Measurements from ENCODE around the gene NINL.
"Not testable (repeated sequence)": the region's sequence is repeated elsewhere in the genome, so short reads cannot be mapped to it uniquely, and the experiment has no call there.

NINL gene

DNA sequence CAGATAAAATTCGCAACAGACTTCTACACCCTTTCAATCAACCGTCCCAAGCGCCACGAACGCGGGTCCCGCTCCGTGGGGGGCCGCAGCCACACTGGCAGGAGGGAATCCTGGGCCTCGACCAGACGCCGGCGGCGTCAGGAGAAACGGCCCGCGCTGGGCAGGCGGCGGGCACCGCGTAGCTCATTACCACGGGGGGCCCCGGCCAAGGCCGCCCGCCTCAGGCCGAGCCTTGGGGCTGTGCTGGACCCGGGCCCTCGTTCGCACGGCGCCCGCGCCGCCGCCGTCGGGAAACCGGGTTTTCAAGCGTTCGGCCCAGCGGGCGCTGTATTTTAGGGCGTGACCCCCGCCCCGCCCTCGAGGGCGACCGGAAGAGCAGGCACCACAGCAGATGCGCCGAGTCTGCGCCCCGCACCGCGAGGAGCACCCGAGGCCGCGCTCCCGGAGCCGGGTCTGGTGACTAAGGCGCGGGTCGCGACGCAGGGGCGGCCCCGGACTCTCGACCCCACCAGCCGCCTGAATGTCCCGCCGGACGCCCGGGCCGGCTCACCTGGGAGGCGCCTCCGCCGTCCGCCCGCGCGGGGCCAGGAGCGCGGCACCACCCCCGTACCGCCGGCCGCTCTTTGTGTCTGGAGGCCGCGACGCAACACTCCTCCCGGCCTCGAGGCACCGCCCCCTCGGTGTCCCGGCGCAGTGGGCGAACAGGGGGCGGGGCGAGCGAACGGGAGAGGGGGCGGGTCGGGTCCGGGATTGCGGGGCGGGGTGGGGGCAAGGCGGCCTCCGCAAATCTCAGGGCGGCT, at the start of gene NINL:
TSS of gene NINL (minus strand) at position 627 of the 800 bp plus-strand sequence. CDS start 58,944 bp downstream, outside the sequence.
- DNase-seq: peak; percentile 32 to 37

DNA sequence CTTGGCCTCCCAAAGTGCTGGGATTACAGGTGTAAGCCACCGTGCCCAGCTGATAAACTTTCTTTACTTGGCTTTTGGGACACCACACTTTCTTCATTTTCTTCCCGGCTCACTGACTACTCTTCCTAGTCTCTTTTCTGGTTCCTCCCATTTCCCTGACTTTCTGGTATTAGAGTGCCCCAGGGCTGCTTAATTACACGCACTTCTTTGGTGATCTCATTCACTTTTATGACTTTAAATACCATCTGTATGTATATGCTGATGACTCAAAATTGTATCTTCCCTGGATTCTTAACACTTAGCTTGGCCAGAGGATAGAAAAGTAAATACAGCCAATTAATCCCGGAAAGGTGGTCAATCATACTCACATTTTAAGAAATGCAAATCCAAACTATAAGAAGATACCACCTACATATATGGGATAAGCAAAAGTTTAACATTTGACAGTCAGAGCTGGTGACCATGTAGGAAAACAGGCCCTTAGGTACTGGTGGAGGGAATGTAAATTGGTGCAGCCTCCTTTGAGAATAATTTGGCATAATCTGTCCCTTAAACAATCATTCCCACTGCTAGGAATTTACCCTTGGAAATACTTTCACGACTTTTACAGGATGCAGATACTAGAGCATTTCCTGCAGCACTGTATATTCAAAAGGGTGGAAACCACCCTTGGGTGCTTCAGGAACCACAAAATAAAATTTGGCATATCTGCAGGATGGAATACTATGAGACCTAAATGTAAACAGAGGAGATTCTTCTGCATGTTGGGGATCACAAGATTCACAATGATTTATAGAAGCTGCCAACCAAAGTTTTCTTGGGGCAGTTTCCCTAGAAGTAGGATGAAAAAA, 47.8 kb upstream of the NINL start:
- DNase-seq: no peak

DNA sequence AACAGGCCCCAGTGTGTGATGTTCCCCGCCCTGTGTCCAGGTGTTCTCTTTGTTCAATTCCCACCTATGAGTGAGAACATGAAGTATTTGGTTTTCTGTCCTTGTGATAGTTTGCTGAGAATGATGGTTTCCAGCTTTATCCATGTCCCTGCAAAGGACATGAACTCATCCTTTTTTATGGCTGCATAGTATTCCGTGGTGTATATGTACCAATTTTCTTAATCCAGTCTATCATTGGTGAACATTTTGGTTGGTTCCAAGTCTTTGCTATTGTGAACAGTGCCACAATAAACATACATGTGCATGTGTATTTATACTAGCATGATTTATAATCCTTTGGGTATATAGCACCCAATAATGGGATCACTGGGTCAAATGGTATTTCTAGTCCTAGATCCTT, 45.3 kb upstream of the NINL start:
- DNase-seq: not testable (repeated sequence)

DNA sequence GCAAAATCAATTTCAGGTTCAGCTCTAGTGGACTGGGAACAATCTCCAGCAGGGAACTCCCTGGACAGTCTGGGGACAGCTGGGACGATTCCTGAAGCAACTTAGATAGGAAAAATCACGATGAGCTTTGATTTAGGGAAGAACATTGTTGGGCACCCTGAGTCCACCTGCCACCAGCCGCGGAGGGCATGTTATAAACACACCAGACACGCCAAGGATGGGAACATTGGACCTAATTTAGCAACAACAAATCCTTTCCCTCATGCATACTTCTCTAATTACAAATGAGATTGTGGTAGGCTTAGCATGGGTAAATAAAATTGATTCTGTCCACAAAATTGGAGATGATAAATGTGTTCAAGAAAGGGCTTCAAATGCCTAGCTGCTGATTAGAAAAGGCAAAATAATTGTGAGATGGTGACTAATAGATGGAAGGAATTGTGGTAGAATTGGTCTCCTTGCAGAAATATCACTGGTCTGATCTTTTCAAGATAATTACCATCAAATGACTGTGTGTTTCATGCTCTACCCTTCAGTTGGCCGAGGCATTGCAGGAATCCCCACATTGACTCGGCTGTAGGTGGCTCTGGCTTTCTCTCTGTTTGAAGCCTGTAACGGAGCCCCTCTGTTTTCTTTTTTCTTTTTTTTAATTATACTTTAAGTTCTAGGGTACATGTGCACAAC, 44.6 kb upstream of the NINL start:
- no peak for DNase-seq

DNA sequence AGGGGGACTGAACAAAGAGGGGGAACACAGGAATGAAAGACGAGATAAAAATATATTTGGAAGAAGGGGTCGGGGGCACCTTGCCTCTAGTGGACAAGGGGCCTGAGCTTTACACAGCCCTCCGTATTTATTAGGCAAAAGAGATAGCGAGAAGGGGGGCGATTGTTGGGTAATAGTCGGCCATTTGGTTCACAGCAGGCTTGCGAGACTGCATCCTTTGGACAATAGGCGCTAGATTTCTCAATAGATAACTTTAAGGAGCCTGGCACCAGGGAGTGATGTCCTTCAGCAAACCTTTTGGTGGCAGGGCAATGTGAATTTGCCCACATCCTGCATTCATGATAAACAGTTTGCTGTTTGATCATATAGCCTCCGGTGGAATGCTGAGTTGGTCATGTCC, 41.4 kb upstream of the NINL start:
- no peak for DNase-seq

DNA sequence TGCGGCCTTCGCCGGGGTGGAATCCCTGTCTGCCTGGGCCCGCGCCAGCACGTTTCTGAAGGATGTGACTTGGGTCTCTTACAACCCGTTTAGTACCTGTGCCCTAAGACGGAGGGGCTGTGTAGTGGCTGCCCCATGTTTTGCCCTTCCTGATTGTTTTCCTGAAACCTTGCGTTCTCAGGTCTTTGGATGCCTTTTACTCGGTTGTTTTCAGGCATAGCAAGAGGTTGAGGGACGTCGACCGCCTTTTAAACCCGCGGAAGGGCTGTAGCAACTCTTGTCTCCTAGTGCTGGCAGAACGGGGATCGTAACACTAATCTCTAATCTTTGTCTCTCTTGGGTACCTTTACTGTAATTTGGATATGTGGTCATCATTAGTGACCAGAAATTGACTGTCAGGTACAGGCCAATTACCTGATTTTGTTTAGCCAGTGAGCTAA, 39.2 kb upstream of the NINL start:
- no peak for DNase-seq

DNA sequence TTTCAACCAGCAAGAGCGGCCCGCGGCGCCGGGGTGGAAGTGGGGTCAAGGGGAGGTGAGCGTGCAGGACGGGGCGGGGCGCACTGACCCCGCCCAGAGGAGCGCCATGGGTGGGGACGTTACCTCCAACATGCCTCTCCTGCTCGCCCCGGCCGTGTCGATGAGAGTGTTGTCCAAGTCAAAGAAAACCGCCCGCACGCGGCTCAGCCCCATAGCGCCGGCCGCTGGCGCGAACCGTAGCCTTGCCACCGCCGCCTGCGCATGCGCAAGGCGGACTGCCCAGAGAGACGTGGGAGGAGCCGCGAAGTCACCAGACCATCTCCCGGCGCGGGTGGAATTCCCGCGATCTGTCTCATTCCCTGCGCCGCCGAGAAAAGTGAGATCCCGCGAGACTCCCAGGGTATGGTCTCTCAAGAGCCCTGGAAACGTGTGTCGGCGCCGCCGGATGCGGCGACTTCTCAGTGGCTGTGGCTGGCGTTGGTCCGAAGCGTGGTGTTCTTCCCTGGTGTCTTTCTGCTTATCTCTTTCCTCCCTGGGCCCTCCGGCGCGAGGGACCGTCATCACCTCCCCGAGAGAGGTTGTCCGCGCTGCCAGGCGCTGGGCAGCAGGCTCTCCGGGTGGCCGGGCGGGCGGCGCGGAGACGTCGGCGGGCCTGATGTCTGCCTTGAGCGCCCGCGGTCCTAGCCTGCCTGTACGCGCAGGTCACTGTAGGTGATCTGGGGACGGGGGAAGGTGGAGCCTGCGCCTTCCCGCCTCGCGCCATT, 38.6 kb upstream of the NINL start, which contains the start of gene NANP:
TSS of gene NANP (minus strand) at position 279 of the 764 bp plus-strand sequence. CDS start at position 213, 66 bp downstream.
- DNase-seq: peak; percentile 89 to 93

DNA sequence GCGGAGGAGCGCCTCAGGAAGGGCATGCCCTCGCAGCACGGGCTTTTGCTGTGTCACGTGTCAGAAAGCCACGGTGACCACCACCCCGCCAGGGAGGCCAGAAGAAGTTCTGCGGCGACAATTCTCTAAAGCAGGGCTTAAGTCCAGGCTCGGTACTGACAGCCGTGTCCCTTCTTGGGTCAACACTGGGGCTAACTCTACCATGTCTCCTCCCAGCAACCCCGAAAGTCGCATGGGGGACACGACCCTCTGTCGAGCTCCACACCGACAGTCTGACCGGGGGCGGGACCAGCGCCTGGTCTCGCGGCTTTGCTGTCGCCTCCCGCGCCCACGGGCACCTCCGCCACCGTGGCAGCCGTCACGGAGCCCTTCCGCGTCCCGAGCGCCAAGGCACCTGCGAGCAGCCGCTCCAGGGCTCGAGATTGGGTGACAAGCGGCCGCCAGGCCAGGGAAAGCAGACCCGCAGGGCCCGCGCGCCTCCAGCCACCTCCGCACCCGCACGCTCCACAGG, 37.9 kb upstream of the NINL start:
- DNase-seq: peak; percentile 20 to 25

DNA sequence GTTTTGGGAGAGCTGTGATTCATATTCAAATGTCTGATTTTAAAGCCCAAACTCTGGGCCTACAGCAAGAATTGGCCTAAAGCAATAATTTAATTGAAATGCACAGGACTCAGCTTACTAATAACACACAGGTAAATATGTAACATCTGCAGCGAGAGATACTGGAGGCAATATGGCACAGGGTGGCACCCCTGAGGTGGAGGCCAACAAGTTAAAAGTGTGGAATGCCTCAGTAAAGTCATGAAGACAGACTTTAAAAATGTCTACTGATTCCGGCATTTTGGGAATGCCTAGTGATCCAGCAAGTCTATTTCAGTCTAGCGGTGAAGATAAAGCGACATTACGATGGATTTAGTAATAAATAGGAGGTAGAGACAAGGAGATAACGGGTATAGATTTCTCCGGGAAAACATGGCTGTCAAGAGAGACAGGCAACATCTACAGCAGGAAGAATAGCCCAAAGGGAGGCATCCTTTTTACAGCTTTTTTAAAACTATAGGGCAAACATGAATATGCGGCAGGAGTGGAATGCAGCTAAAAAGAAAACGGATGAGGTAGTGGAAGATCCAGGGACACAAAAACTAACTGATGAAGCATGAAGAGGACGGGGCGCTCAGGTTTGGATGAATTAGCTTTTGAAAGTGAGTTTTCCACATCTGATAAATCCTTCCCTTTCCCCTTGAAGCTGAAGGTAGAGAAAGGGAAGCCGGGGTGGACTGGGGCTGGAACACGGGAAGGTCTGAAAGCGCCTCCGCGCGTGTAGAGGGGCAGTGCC, 37.3 kb upstream of the NINL start:
- DNase-seq: no peak

DNA sequence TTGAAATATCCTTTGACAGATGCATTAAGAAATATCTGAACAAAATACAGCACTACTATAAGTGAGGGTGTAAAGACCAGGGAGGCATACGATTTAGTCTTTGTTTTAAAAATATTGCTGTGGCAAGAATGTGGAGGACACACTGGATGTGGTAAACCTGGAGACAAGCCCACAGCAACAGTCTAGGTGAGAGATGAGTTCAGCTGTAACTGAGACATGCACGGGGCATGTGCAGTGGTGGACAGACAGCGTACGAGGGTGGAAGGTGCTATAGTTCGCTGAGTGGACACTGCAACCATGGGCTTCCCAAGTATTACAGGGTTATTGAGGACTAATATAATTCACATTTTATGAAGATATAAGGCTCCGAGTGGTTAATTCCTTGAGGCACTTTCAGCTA, 36.7 kb upstream of the NINL start:
- no peak for DNase-seq

DNA sequence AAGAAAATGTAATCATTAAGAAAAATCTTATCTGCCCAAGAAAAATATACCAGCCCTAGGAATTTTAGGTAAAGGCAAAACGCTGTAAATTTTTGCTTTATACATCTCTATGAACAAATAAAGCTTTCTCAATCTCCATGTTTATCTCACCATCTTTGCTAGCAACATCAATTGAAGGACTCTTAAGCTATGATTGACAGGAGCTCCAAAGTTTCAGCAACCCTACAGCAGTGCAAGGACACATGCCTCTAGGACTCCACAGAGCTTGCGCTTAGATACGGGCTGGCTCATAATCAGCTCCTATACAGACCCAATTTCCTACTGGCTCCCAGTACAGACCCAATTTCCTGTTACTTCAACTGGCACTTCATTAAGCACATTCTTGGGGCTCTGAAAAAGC, 34.2 kb upstream of the NINL start:
- no peak for DNase-seq

DNA sequence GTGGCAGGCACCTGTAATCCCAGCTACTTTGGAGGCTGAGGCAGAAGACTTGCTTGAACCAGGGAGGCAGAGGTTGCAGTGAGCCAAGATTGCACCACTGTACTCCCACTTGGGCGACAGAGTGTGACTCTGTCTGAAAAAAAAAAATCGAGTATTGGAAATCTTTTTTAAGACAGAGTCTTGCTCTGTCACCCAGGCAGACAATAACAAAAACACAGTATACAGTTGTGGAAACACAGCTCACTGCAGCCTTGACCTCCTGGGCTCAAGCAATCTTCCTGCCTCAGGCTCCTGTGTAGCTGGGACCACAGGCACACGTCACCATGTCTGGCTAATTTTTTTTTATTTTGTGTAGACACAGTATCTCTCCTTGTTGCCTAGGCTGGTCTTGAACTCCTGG, 23.4 kb upstream of the NINL start:
- DNase-seq: no peak

DNA sequence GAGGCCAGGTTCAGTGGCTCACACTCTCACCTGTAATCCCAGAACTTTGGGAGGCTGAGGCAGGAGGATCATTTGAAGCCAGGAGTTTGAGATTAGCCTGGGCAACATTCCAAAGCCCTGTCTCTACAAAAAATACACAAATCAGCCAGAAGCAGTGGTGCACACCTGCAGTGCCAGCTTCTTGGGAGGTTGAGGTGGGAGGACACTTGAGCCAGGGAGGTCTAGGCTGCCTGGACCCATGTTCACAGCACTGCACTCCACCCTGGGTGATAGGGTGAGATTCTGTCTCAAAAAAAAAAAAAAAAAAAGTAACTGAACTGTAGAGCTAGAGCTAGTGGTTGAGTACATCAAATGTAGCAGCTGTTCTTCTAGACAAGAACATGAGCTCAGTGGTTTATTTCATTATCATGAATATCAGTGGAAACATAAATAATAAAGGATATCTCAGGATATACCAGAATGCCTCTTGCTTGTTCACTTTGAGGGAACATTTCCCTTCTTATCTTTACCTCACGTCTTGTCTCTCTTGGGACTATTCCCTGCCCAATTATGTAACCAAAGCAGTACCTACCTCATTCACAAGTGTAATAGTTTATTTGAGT, 20.9 kb upstream of the NINL start:
- no peak for DNase-seq

DNA sequence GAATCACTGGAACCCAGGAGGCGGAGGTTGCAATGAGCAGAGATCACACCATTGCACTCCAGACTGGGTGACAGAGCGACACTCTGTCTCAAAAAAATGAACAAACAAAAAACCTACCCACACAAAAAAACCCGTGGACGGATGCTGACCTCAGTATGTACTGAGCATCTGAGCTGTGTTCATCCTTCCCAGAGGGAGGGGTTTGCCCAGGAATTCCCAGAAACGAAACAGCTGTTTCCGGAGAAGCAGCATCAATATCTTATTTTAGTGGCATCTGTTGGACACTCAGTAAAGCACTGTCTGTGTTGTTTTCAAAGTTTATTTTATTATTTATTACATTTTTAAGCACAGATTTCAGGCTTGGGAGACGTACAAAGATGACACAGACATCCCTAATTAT, 19.8 kb upstream of the NINL start:
- DNase-seq: no peak

DNA sequence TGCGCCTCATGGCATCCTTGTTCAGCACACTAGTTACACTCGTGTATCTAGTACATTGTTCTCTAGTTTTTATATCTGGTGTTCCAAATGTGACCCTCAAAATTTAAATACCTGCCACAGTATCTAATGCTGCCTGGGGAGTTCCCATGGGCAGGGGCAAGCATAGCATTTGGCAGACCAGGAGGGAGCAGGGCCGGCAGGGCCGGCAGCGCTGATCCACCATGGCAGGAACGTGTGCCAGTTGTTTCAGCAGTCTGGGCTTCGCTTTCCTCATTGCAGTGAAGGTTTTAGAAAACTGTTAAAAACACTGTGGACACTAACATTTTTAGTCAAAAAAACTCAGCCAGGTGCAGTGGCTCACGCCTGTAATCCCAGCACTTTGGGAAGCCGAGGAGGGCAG, 19.3 kb upstream of the NINL start:
- no peak for DNase-seq

DNA sequence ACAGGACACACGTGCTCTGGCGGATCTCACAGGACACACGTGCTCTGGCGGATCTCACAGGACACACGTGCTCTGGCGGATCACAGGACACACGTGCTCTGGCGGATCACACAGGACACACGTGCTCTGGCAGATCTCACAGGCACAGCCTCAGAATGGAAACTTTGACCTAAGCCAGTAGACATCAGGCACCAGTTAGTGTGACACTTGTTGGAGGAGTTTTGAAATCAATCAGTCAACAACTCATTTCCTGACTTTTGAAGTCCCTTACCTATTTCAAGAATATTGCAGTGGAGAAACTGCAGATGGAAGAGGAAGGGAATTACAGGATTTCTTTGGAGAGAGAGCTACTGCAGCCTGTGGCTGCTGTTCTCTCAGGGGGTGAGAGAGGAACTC, 17.6 kb upstream of the NINL start:
- not testable (repeated sequence) for DNase-seq

DNA sequence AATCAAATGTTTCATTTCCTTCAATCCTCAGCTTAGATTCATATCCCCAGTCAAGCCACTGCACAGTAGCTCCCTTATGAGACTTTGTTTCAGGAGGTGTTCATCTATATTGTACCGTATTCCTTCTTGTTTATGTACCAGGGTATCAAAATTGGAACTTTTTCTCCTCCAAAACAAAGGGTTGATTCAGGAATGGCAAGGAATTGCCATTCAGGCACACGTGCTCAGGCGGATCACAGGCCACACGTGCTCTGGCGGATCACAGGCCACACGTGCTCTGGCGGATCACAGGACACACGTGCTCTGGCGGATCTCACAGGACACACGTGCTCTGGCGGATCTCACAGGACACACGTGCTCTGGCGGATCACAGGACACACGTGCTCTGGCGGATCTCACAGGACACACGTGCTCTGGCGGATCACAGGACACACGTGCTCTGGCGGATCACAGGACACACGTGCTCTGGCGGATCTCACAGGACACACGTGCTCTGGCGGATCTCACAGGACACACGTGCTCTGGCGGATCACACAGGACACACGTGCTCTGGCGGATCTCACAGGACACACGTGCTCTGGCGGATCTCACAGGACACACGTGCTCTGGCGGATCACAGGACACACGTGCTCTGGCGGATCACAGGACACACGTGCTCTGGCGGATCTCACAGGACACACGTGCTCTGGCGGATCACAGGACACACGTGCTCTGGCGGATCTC, 17.0 kb upstream of the NINL start:
- not testable (repeated sequence) for DNase-seq

DNA sequence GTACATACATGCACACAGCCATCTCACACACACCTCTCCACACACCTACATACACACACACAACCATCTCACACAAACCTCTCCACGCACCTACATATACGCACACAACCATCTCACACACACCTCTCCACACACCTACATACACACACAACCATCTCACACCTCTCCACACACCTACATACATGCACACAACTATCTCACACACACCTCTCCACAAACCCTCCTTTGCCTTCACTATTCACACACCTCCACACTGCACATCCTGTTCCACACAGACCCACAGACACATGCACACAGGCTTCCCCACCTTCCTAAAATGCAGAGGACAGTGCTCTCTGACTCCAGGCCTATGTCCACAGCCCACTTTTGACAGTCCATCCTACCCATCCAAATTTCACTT, 16.3 kb upstream of the NINL start:
- no peak for DNase-seq

DNA sequence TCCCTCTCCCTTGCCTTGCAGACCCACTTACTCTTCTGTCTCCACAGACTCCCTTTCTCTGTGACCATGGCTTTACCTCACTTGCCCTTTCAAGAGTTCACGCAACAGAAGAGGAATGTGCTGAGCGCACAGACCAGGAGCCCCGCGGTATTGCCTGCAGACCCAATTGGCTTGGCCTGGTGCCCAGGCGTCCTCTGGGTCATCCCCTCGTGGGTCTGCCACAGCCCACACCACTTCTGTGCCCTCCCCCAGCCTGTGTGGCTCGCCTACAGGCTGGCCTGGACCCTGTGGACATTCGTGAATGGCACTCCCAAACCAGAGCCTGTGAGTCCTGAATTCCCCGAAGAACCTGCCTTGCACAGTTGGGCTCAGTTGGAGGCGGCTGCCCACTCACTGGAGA, 15.3 kb upstream of the NINL start:
- DNase-seq: no peak

DNA sequence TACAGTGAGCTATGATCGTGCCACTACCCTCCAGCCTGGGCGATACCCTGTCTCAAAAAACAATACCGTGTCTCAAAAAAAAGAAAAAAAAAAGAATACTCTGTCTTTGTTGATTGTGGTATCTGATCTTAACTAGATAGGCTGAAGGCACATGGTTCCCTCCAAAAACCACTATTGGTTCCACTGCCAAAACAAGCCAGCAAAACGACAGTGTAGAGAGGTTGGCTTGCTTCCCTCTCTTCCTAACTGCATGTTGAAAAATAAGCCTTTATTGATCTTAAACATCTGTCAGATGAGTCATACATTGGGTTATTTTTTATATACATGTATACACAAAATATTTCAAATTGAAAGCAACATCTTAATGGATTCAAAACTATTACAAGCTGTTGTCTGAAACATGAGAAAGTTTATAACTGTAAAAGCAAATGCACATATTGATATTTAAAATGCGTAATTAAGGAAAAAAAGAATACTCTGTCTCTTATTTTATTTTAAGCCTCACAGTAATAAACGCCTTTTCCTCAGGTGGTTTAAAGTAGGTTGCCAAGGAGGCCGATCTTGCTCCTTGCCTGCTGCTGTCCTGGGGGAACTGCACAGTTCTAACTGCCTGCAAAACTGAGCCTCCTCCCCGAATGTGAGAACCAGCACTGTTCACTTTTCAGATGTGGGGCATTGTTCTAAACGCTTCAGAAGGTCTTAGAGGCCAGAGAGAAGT, 7.0 kb upstream of the NINL start:
- no peak for DNase-seq

Measured in CD4-positive, alpha-beta T cell treated with Interleukin-1 beta for 1 hour (primary cell).